Neural progenitor cell (in vitro differentiated cells): Measurements from ENCODE around the gene OR1B1.

Experiments used
- CTCF ChIP-seq: fragments of 200-600 bp; sonication (generic); IDR thresholded peaks from 2 replicates; pipeline ENCODE4 v1.5.1; 2017; ENCODE audit warnings: antibody characterized with exemption, mild to moderate bottlenecking
- EZH2 ChIP-seq: fragments of 200-600 bp; sonication (generic); IDR thresholded peaks from 2 replicates; pipeline ENCODE4 v1.6.1; 2017; ENCODE audit warnings: antibody characterized with exemption, mild to moderate bottlenecking, moderate library complexity
- EZH2phosphoT487 ChIP-seq: fragments of 200-600 bp; sonication (generic); IDR thresholded peaks from 2 replicates; pipeline ENCODE4 v1.6.1; 2017; ENCODE audit warnings: antibody characterized with exemption

GRCh38 chr9:122656378-122656777 lies 1.0 kb downstream of the OR1B1 start:
- no peak for TF ChIP-seq CTCF
- TF ChIP-seq EZH2 = no peak
- no peak for TF ChIP-seq EZH2phosphoT487
